Left kidney (tissue), 2 donors: ENCODE measurements around the gene TAS1R3. TPM values are rescaled to one million over a fixed set of nuclear protein-coding genes. Genes with fewer than 3 reads are reported as not detected.

Experiments
- DNase-seq: peaks from one replicate; pipeline ENCODE4 v3.0.0-alpha.2; 2013
- polyA plus RNA-seq: library from polyadenylated mRNA; unstranded; fragments of 120-200 nt; gene quantifications from one replicate; pipeline ENCODE4 v1.2.1, GENCODE V29; 2013; ENCODE audit not compliant: insufficient read length

TAS1R3 gene
- polyA plus RNA-seq, 1 donor, result 0.37 TPM

DNA sequence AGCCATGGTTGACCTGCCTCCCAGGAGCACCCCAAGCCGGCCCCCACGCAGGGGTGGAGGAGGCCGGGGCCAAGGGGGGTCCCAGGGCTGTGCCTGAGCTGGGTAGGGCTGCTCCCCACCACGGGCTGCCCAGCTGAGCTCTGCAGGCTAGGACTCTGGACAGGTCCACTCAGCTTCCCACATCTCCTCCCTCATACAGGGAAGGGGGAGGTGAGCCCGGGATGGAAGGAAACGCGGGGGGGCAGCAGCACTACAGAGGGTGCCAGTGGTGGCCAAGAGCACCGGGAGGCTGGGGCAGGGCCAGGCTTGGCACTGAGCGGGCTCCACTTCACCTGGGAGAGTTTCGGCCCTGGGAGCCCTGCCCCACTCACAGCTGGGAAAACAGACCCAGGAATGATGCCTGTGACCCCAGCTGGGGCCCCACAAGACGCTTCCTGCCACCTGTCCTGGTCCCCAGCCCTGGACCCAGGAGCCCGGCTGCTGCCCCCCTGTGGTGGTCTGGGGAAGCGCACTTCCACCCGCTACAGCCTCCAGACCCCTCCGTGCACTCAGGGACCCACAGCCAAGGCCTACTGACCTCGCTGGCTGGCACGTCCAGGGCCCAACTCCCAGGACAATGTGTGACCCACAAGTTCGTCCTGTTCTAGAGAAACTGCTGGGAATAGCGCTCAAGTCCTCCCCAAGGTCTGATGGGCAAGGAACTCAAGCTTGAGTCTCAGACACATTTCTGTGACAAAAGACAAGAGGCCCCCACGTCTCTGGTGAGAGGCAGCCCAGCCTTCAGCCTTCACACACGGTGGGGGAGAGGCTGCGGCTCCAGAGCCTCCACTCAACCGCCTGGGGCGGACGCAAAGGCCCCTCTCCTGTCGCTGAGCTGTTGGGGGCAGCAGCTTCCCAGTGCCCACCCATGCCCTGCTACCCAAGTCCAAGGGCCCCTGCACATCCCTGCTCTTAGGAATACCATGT, 40.9 kb downstream of the TAS1R3 start:
- DNase-seq, result no peak

- DNase-seq, result no peak
Measured at GRCh38 chr1:1373051-1373814, 42.2 kb downstream of the TAS1R3 start.

GRCh38 chr1:1373815-1374588, 42.9 kb downstream of the TAS1R3 start:
- DNase-seq, result no peak

- no peak for DNase-seq
Measured at GRCh38 chr1:1374589-1374928, 43.5 kb downstream of the TAS1R3 start.

- DNase-seq, result peak; percentile 100
Measured at GRCh38 chr1:1374929-1375662, 44.0 kb downstream of the TAS1R3 start, which contains the start of gene AURKAIP1. AURKAIP1 (minus strand) TSS chr1:1375207; CDS start chr1:1374756, 451 bp downstream.

- DNase-seq, result no peak
Measured at GRCh38 chr1:1376551-1377226, 45.6 kb downstream of the TAS1R3 start.

DNA sequence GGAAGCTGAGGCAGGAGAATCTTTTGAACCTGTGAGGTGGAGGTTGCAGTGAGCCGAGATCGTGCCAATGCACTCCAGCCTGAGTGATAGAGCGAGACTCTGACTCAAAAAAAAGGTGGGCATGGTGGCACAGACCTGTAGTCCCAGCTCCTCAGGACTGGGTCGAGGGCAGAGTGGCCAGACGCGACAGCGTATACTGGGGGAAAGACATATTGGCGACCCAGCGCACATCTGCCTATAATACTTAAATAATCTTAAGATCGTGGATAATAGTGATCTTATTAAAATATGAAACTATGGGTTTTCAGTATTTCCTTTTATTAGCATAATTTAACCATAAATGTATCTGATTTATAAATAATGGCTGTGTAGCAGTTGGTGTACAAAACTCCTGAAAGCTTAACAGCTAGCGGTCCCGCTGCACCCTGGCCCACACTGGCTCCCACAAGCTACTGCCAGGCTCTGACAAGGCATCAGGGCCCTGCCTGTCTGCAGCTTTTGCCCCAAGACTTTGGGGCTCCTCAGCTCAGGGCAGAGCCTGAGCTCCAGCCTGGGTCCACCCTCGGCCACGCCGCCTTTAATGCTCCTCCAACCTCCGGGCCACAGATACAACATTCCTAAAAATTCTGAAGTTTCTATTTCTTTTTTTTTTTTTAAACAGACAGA, 46.6 kb downstream of the TAS1R3 start:
- no peak for DNase-seq

DNA sequence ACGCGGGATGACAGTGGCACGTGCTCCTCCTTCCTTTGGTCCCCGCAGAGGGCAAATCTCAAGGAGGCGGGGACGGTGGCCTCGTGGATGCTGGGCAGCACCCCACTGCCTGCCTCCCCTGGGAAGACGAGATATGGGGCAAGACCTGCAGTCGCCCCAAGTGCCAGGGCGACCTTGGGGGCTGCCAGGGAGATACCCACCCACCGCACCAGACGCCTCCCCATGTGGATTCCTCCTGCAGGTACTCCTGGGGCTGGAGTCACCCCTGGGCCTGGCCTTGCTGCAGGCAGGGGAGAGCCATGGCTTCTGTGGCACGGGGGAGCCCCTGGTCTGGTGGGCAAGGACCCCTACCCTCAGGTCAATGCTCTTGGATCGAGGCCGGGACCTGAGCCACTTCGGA, 49.8 kb downstream of the TAS1R3 start:
- no peak for DNase-seq

DNA sequence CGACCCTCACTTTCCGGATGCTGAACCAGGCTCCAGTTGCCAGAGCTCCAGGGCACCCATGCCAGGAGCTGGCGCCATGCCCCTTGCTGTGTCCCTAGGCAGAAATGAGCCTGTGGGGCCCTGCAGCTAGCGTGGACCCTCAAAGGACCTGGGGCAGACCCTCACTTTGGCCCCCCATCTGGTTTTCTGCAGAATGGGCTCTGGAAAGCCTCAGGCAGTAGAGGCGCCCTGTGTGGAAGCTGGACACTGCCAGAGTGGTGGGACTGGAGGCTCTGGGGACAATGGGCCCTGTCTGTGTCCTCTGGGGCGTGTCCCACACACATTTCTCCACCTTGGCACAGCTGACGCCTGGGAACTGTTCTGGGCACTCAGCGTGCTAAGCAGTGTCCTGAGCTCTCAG, 50.2 kb downstream of the TAS1R3 start:
- no peak for DNase-seq

Other genes with a start within 250 kb of the TAS1R3 start
- 9.4 TPM for gene C1orf159, start 215.2 kb upstream of the TAS1R3 start, polyA plus RNA-seq
- 0.98 TPM for gene TTLL10, start 157.4 kb upstream of the TAS1R3 start, polyA plus RNA-seq
- 0.38 TPM for gene TNFRSF18, start 124.7 kb upstream of the TAS1R3 start, polyA plus RNA-seq
- gene TNFRSF4, start 117.1 kb upstream of the TAS1R3 start, polyA plus RNA-seq, result 1.0 TPM
- gene SDF4, start 99.3 kb upstream of the TAS1R3 start, polyA plus RNA-seq, result 109 TPM
- 19.0 TPM for gene B3GALT6, start 99.0 kb upstream of the TAS1R3 start, polyA plus RNA-seq
- gene C1QTNF12, start 84.6 kb upstream of the TAS1R3 start, polyA plus RNA-seq, result 8.2 TPM
- gene UBE2J2, start 57.4 kb upstream of the TAS1R3 start, polyA plus RNA-seq, result 55.7 TPM
- 4.9 TPM for gene SCNN1D, start 50.8 kb upstream of the TAS1R3 start, polyA plus RNA-seq
- 25.2 TPM for gene ACAP3, start 23.4 kb upstream of the TAS1R3 start, polyA plus RNA-seq
- 6.9 TPM for gene PUSL1, start 22.7 kb upstream of the TAS1R3 start, polyA plus RNA-seq
- gene INTS11, start 6.6 kb upstream of the TAS1R3 start, polyA plus RNA-seq, result 119 TPM
- 10.8 TPM for gene CPTP, start 6.5 kb upstream of the TAS1R3 start, polyA plus RNA-seq
- 22.0 TPM for gene DVL1, start 18.1 kb downstream of the TAS1R3 start, polyA plus RNA-seq
- 147 TPM for gene MXRA8, start 27.3 kb downstream of the TAS1R3 start, polyA plus RNA-seq
- gene AURKAIP1, start 43.9 kb downstream of the TAS1R3 start, polyA plus RNA-seq, result 50.6 TPM
- 353 TPM for gene CCNL2, start 68.1 kb downstream of the TAS1R3 start, polyA plus RNA-seq
- gene MRPL20, start 76.0 kb downstream of the TAS1R3 start, polyA plus RNA-seq, result 111 TPM
- gene ANKRD65, start 90.0 kb downstream of the TAS1R3 start, polyA plus RNA-seq, result 8.5 TPM
- 36.0 TPM for gene VWA1, start 104.4 kb downstream of the TAS1R3 start, polyA plus RNA-seq
- 1.7 TPM for gene ATAD3C, start 118.4 kb downstream of the TAS1R3 start, polyA plus RNA-seq
- gene ATAD3B, start 140.5 kb downstream of the TAS1R3 start, polyA plus RNA-seq, result 19.5 TPM
- 21.5 TPM for gene ATAD3A, start 180.9 kb downstream of the TAS1R3 start, polyA plus RNA-seq
- 3.7 TPM for gene TMEM240, start 209.3 kb downstream of the TAS1R3 start, polyA plus RNA-seq
- 82.2 TPM for gene SSU72, start 243.6 kb downstream of the TAS1R3 start, polyA plus RNA-seq